Limb (tissue), 2 donors: ENCODE results near the gene CAB39L.
"Not testable (repeated sequence)": the region's sequence is repeated elsewhere in the genome, so short reads cannot be mapped to it uniquely, and the experiment has no call there.

Experiments used
- DNase-seq, 2 donors: peaks; one replicate each; pipeline ENCODE4 v3.0.0-alpha.2; 2016; ENCODE audit errors: extremely low spot score in 2 of 2

Gene CAB39L

DNA sequence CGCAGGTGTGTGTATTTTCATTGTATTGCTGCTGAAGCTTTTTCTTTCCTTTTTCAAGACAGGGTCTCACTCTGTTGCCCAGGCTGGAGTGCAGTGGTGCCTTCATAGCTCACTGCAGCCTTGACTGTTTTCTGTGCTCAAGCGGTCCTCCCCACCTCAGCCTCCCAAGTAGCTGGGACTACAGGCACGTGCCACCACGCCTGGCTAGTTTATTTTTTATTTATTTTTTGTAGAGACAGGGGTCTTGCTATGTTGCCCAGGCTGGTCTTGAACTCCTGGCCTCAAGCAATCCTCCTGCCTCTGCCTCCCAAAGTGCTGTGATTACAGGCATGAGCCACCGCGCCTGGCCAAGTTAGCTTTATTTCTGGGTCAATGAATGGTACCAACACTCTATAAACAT is 149.1 kb downstream of the CAB39L start:
- not testable (repeated sequence) for DNase-seq

DNA sequence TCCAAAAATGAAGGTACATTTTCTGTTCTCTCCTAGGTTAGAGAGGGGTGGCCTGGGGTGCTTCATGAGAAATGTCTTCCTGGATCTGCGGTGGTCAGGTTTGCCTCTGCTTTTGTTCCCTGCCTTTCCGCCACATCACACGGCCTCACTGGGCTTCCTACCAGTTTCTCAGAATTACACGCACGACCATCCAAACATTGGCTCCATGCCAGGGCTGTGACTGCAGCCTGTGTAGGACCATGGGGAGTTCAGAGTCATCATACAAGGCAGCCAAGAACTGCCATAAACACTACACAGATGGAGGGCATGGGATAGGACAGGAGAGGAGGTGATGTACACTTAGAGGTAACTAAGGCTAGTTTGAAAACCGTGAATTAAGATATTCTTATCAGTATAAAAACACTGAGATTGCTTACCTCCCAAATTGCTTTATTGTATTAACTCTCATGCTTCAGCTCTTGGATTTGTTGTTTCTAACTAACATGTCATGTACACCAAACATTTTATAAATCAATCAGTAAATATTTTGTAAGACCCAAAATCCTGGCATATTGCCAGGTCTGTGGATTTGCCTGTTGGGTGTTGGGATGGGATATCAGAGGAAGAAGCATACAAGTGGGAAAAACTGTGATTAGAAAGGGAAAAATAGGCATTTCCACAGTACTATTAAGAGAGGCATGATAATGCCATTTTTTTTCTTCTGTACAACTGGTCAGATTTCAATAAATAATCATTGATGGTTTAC is 150.9 kb downstream of the CAB39L start:
- peak; percentile 45 to 80 for DNase-seq

DNA sequence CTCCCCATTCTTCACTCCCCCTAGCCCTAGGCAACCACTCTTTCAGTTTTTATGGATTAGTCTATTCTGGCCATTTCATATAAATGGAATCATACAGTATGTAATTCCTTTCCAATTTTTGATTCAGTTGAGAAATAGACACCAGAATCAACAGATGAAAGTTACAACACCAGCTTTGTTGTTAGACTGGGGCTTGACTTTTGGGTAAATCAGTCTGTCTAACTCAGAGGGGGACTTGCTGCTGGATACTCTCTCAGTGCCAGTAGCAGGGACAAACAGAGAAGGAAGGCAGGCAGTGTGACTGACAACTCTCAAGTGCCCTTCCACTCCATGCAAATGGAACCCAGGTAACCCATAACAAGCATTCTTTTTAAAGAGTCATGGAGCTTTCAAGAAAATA is 155.4 kb downstream of the CAB39L start:
- DNase-seq: no peak

DNA sequence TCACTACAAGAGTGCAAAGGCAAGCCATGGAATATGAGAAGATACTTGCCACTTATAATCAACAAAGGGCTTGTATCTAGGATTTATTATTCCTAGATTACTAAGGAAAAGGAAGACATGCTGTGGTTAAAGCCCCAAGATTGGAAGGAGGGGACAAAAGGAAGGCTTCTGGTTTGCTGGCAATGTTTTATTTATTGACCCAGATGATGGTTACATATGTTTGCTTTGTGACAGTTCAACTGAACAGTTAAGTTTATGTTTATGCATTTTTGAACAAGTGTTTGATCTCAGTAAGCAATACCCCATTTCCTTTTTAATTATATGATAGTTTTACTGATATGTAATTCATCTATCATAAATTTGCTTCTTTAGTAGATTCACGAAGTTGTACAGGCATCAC is 155.9 kb downstream of the CAB39L start:
- no peak for DNase-seq

DNA sequence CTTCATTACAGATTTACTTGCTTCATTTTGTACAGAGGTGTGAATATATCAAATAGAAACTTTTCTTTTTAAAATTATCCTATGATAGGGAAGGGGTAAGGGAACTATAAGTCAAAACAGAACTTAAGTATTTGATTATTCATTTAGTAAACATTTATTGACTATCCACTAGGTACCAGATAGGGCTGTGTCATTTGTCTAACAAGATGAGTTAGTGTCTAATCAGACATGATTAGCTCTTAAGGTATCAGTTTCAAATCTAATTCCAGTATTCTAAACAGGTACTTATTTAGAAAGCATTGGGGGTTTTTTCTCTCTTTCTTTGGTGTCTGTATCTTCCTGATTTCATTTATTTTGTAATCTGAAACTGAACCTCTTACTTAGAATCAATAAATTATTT is 164.0 kb downstream of the CAB39L start:
- no peak for DNase-seq

DNA sequence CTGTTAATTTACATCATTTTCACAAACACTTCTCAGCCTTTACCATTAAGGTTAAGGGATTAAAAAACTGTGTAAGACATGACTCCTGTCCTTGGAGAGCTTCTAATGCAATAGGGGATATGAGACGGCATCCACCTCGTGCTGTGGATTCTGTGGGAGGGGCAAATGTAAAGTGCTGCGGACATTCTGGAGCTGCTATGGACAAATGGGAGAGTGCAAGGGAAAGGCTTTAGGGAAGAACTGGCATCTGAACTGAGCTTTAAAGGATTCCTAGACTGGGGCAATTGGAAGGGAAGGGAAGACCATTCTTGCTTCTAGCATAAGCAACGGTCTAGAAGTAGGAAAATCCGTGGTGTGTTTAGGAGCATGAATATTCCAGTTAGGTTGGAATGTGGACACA is 164.8 kb downstream of the CAB39L start:
- no peak for DNase-seq

DNA sequence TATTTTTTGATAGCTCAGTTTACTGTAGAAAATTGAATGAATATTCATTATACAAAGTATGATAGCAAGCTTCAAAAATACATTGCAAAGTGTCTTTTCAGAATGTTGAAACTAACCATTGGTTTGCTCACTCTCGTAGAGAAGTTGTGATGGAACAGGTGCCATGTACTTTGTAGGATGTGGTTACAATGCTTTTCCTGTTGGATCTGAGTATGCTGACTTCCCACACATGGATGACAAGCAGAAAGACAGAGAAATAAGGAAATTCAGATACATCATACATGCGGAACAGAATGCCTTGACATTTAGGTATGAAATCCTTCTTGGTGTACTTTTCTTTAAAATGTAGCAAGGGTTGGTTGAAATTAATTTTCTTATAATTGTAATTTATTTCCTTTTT is 165.7 kb downstream of the CAB39L start:
- no peak for DNase-seq

DNA sequence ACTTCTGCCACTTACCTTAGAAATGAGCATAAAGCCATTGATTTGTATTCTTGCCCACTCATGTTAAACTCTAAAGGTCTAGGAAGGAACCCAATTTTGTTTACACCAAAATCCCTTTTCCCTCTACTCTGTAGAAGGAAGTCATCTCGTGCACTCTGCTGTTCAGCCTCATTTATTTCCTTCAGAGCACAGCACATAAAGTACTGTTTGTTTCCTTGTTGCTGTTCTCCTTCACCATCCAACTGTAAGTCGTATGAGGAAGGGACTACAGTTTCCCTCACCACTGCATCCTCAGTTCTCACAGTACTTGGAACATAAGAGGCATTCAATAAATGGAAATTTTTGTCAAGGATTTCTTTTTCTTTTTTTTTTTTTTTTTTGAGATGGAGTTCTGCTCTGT is 171.6 kb downstream of the CAB39L start:
- DNase-seq: no peak

DNA sequence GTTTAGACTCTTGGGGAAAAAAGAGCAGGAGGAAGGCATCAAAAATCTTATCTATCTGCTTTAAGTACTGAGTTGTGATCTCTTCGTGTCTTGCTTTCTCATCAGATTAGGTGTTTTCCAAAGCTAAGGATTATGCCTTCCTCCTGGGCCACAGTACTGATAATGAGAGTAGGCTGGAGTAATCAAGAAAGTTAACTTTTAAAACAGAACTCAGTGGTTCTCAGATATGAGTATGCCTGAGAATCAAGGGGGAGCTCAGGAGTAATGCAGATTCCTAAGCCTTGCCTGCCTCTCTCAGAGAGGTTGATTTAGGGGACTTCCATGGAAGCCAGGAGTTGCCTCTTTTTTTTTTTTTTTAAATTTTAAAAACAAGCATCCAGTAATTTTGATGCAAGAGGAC is 172.6 kb downstream of the CAB39L start:
- DNase-seq: no peak

DNA sequence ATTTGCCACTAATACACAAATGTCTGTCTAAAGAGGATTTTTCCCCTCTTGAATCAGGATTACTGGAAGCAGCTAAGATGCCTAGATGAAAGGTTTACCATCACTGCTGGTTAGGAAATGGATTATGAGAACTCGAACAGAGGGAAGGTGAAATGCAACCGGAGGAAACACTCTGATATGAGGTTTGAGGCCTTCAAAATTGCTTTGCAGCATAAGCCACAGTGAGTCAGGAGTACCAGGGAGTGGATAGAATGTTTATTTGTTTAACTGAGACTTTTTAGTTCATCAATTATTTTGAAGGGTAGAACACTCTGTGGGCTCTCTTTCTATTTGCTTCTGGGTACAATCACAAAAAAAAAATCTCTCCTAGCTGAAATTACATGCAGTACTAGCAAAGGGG is 178.0 kb downstream of the CAB39L start:
- DNase-seq: no peak

DNA sequence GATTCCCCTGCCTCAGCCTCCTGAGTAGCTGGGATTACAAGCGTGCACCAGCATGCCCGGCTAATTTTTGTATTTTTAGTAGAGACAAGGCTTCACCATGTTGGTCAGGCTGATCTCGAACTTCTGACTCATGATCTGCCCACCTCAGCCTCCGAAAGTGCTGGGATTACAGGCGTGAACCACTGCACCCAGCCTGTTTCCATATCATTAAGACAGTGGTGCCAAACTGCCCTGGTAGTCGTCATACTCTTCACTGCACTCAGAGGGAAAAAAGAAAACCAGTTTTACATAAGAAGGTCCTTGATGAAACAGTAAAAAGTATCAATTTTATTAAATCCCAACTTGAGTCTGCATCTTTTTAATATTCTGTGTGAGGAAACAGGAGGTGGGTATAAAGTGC is 181.2 kb downstream of the CAB39L start:
- DNase-seq: no peak

DNA sequence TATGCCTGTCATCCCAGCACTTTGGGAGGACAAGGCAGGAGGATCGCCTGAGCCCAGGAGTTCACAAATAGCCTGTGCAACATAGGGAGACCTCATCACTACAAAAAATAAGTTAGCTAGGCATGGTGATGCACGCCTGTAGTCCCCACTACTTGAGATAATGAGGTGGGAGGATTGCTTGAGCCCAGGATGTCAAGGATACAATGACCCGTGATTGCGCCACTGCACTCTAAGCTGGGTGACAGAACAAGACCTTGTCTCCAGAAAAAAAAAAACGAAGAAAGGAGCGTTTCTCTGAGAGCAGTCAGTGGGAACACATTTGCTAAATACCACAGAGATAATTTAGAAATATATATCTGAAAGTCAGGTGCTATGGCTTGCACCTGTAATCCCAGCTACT is 184.3 kb downstream of the CAB39L start:
- DNase-seq: no peak
